Endothelial cell (in vitro differentiated cells): Measurements from ENCODE around the gene RAMP1. TPM values are rescaled to one million over a fixed set of nuclear protein-coding genes. Genes with fewer than 3 reads are reported as not detected.

Source experiments
- DNase-seq: peaks from one replicate; pipeline ENCODE4 v3.0.0; 2021; ENCODE audit warnings: low spot score
- H3K27ac Mint-ChIP-seq: one replicate; pipeline ENCODE4 v1.8.0; 2021; ENCODE audit warnings: mixed read lengths, inconsistent platforms; ENCODE audit not compliant: unreplicated experiment
- H3K27me3 Mint-ChIP-seq: one replicate; pipeline ENCODE4 v1.8.0; 2021; ENCODE audit warnings: mild to moderate bottlenecking, moderate library complexity, mixed read lengths, inconsistent platforms; ENCODE audit not compliant: unreplicated experiment
- H3K36me3 Mint-ChIP-seq: one replicate; pipeline ENCODE4 v1.8.0; 2021; ENCODE audit warnings: mild to moderate bottlenecking, low read depth, mixed read lengths, inconsistent platforms; ENCODE audit not compliant: unreplicated experiment
- H3K4me1 Mint-ChIP-seq: one replicate; pipeline ENCODE4 v1.8.0; 2021; ENCODE audit warnings: mild to moderate bottlenecking, mixed read lengths, inconsistent platforms; ENCODE audit not compliant: unreplicated experiment
- H3K4me3 Mint-ChIP-seq: one replicate; pipeline ENCODE4 v1.8.0; 2021; ENCODE audit warnings: mild to moderate bottlenecking, mixed read lengths, inconsistent platforms; ENCODE audit not compliant: unreplicated experiment
- H3K9me3 Mint-ChIP-seq: one replicate; pipeline ENCODE4 v1.8.0; 2021; ENCODE audit warnings: mixed read lengths, inconsistent platforms; ENCODE audit not compliant: unreplicated experiment
- CTCF ChIP-seq: fragments of 200-600 bp; sonication (generic); IDR thresholded peaks from one replicate; pipeline ENCODE4 v1.5.0; 2021; ENCODE audit warnings: antibody characterized with exemption; ENCODE audit not compliant: unreplicated experiment
- total RNA-seq: library from RNA; stranded (reverse); fragmentation: NEBNext Ultra II Directional; extraction: Animal tissue kit (Norgen Biotek cat#: 25700); gene quantifications from one replicate; pipeline ENCODE4 v1.2.1, GENCODE V29; 2021; ENCODE audit not compliant: unreplicated experiment

Gene RAMP1
- total RNA-seq, 1 donor from 2014 or later = 2.2 TPM

- no peak for TF ChIP-seq CTCF
- Mint-ChIP-seq H3K27ac (no peak overlapping the region), H3K36me3 (no peaks in the 10 kb centered on the region), H3K9me3 (no peaks in the 10 kb centered on the region), H3K4me1 (no peaks in the 10 kb centered on the region), H3K27me3 (peaks cover 3% of the 10 kb centered on the region), H3K4me3 (no peak overlapping the region)
- DNase-seq = no peak
Measured at GRCh38 chr2:237820421-237820820, 39.0 kb upstream of the RAMP1 start.

- H3K4me1 Mint-ChIP-seq = no peaks in the 10 kb centered on the region
- no peak overlapping the region for H3K27ac Mint-ChIP-seq
- no peak for DNase-seq
- H3K27me3 Mint-ChIP-seq = peaks cover 3% of the 10 kb centered on the region
- H3K9me3 Mint-ChIP-seq = no peaks in the 10 kb centered on the region
- no peak overlapping the region for H3K4me3 Mint-ChIP-seq
- H3K36me3 Mint-ChIP-seq = no peaks in the 10 kb centered on the region
- TF ChIP-seq CTCF = no peak
Measured at GRCh38 chr2:237823544-237823943, 35.9 kb upstream of the RAMP1 start.

- TF ChIP-seq CTCF = no peak
- H3K27ac Mint-ChIP-seq = no peak overlapping the region
- H3K36me3 Mint-ChIP-seq = no peaks in the 10 kb centered on the region
- no peak for DNase-seq
- H3K4me3 Mint-ChIP-seq = no peak overlapping the region
- peaks cover 3% of the 10 kb centered on the region for H3K27me3 Mint-ChIP-seq
- no peaks in the 10 kb centered on the region for H3K4me1 Mint-ChIP-seq
- H3K9me3 Mint-ChIP-seq = no peaks in the 10 kb centered on the region
Measured at GRCh38 chr2:237824085-237824484, 35.3 kb upstream of the RAMP1 start.

- Mint-ChIP-seq H3K4me3 (no peak overlapping the region), H3K27ac (no peak overlapping the region), H3K36me3 (no peaks in the 10 kb centered on the region), H3K9me3 (no peaks in the 10 kb centered on the region), H3K4me1 (peaks cover 8% of the 10 kb centered on the region), H3K27me3 (peaks cover 3% of the 10 kb centered on the region)
- no peak for DNase-seq
- no peak for TF ChIP-seq CTCF
Measured at GRCh38 chr2:237827421-237827987, 31.9 kb upstream of the RAMP1 start.

- DNase-seq = no peak
- TF ChIP-seq CTCF = no peak
- H3K36me3 Mint-ChIP-seq = no peaks in the 10 kb centered on the region
- H3K4me3 Mint-ChIP-seq = no peak overlapping the region
- H3K27ac Mint-ChIP-seq = no peak overlapping the region
- H3K27me3 Mint-ChIP-seq = no peaks in the 10 kb centered on the region
- H3K4me1 Mint-ChIP-seq = peaks cover 8% of the 10 kb centered on the region
- H3K9me3 Mint-ChIP-seq = no peaks in the 10 kb centered on the region
Measured at GRCh38 chr2:237830522-237830921, 28.9 kb upstream of the RAMP1 start.
